Gastrocnemius medialis (tissue), 4 donors: ENCODE results near the gene ZC3H7B.

Experiments
- CTCF ChIP-seq, 5 experiments: fragments of 450-650 bp in 3 of 5; fragments of 200-600 bp in 2 of 5; sonication (generic) in 2 of 5; IDR thresholded peaks in 4 of 5; conservative IDR thresholded peaks in 1 of 5; 1 replicate in 4 of 5; 2 replicates in 1 of 5; pipeline ENCODE4 v1.5.1; 2016 to 2019; ENCODE audit warnings: antibody characterized with exemption in 5 of 5, mild to moderate bottlenecking in 3 of 5, moderate library complexity in 3 of 5
- POLR2A ChIP-seq, 2 donors: fragments of 450-650 bp; IDR thresholded peaks; one replicate each; pipeline ENCODE4 v1.6.1; 2017; ENCODE audit warnings: antibody characterized with exemption in 2 of 2, mild to moderate bottlenecking in 2 of 2, moderate library complexity in 2 of 2

- no peak for TF ChIP-seq CTCF (IDR thresholded peaks at IDR 0.05 in 4 of 5, conservative IDR thresholded peaks at IDR 0.05 in 1 of 5)
- TF ChIP-seq POLR2A (IDR thresholded peaks at IDR 0.05), result no peak
Measured at GRCh38 chr22:41338614-41339212, 37.4 kb downstream of the ZC3H7B start.
